ENCODE results near the gene KHK.

Gene KHK

DNA sequence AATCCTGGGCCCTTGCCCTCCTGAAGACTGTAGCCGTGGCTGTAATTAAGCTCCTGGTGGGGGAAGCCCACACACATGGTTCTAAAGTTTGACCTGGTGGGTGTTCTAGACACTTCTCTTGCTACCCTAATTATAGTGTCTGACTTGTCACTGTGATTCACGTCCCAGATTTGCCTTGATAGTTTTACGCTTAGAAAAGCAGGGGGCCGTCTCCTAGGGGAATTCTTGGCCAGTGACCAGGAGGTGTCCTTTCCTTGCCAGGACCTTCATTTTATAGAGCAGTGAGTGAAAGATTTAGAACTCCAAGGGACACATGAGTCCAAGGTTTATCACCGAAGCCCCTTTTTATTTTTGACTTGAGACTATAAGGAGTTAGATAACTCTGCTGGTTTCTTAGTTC, 44.8 kb upstream of the KHK start:
- no peaks in the 10 kb centered on the region for H3K9me2 ChIP-seq (ENCODE audit: low read depth, low read length)
- no peaks in the 10 kb centered on the region for H3F3A ChIP-seq (ENCODE audit: insufficient read depth, low read length)
- H3K27ac ChIP-seq (ENCODE audit: low read depth, low read length, poor library complexity, severe bottlenecking): peak overlapping the region; percentile 45
- H3K4me2 ChIP-seq (ENCODE audit: low read length): no peak overlapping the region
- H3K27me3 ChIP-seq (ENCODE audit: insufficient read depth, low read length): no peaks in the 10 kb centered on the region
- no peak for TF ChIP-seq EZH2 (IDR thresholded peaks at IDR 0.05; ENCODE audit: borderline replicate concordance, low read length)
- TF ChIP-seq, protein P1, sequence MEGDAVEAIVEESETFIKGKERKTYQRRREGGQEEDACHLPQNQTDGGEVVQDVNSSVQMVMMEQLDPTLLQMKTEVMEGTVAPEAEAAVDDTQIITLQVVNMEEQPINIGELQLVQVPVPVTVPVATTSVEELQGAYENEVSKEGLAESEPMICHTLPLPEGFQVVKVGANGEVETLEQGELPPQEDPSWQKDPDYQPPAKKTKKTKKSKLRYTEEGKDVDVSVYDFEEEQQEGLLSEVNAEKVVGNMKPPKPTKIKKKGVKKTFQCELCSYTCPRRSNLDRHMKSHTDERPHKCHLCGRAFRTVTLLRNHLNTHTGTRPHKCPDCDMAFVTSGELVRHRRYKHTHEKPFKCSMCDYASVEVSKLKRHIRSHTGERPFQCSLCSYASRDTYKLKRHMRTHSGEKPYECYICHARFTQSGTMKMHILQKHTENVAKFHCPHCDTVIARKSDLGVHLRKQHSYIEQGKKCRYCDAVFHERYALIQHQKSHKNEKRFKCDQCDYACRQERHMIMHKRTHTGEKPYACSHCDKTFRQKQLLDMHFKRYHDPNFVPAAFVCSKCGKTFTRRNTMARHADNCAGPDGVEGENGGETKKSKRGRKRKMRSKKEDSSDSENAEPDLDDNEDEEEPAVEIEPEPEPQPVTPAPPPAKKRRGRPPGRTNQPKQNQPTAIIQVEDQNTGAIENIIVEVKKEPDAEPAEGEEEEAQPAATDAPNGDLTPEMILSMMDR (IDR thresholded peaks at IDR 0.05; ENCODE audit: low read length): no peak
- no peaks in the 10 kb centered on the region for H3K79me2 ChIP-seq (ENCODE audit: insufficient read depth, low read length)
- H2AFZ ChIP-seq (ENCODE audit: low read length): no peak overlapping the region
- H3K36me3 ChIP-seq (ENCODE audit: insufficient read depth, low read length): peaks cover 60% of the 10 kb centered on the region
- H3K4me3 ChIP-seq (ENCODE audit: low read depth, low read length, poor library complexity, severe bottlenecking): no peak overlapping the region
- no peak overlapping the region for H3K9ac ChIP-seq (ENCODE audit: low read length)
- peaks cover 12% of the 10 kb centered on the region for H3K4me1 ChIP-seq (ENCODE audit: insufficient read depth, low read length, severe bottlenecking)
- H3K9me3 ChIP-seq (ENCODE audit: low read length): no peaks in the 10 kb centered on the region
- no peaks in the 10 kb centered on the region for H4K20me1 ChIP-seq (ENCODE audit: insufficient read depth, low read length)

DNA sequence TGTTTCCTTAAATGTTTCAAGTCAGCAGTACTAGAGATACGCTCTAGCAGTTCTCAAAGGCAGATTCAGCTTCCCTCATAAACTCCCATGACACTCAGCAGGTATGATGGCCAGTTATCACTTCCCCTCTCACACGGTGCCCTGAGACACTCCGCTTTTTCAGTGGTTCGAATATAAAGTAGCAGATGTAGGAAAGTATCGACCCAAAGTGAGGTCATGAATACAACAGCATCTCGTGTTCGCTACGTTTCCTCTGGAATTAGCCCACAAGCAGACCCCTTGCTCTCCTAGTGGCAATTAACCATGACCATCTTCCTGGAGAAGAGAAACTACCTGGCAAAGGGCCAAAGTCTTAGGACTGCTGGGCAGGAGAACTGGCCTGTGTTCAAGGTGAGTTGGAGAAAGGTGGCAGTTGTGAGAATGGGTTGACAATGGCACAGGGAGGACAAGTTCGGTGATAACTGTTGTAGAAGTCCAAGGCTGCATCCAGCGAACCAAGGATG, 44.4 kb upstream of the KHK start:
- Histone ChIP-seq H3K9me3 (ENCODE audit: low read length) (no peaks in the 10 kb centered on the region), H3K27ac (ENCODE audit: low read depth, low read length, poor library complexity, severe bottlenecking) (peak overlapping the region; percentile 45), H4K20me1 (ENCODE audit: insufficient read depth, low read length) (no peaks in the 10 kb centered on the region), H3K4me3 (ENCODE audit: low read depth, low read length, poor library complexity, severe bottlenecking) (no peak overlapping the region), H3F3A (ENCODE audit: insufficient read depth, low read length) (no peaks in the 10 kb centered on the region), H3K27me3 (ENCODE audit: insufficient read depth, low read length) (no peaks in the 10 kb centered on the region), H3K79me2 (ENCODE audit: insufficient read depth, low read length) (no peaks in the 10 kb centered on the region), H3K4me1 (ENCODE audit: insufficient read depth, low read length, severe bottlenecking) (peaks cover 12% of the 10 kb centered on the region), H2AFZ (ENCODE audit: low read length) (no peak overlapping the region), H3K4me2 (ENCODE audit: low read length) (no peak overlapping the region), H3K9ac (ENCODE audit: low read length) (no peak overlapping the region), H3K9me2 (ENCODE audit: low read depth, low read length) (no peaks in the 10 kb centered on the region), H3K36me3 (ENCODE audit: insufficient read depth, low read length) (peaks cover 55% of the 10 kb centered on the region)
- TF ChIP-seq, protein P1 (IDR thresholded peaks at IDR 0.05; ENCODE audit: low read length): no peak
- no peak for TF ChIP-seq EZH2 (IDR thresholded peaks at IDR 0.05; ENCODE audit: borderline replicate concordance, low read length)

DNA sequence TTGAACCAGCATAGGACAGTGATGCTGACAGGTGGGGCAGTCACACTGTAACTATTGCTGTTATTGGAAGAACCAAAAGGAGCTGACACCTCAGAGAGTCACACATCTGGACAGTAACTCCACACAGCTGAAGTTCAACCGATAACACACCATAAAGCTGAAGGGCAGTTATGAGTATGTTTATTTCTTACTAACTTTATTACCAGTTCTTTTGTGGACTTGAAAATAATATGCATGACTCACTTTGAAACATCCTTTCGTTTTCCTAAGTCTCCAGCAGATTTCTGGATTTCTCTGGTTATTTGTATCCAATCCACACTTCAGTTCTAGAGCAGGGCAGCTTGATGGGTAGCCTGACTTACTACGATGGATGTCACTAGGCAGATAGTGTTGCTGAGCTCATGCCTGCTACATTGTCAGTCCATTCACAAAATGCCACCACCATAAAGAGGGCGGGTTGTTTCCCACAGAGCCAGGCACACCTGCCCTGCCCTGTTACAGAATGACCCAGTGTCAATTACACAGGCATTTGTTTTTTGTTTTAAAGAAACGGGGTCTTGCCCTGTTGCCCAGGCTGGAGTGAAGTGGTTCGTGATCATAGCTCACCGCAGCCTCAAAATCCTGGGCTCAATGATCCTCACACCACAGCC, 43.5 kb upstream of the KHK start:
- Histone ChIP-seq H3K4me1 (ENCODE audit: insufficient read depth, low read length, severe bottlenecking) (peaks cover 12% of the 10 kb centered on the region), H3K9me2 (ENCODE audit: low read depth, low read length) (no peaks in the 10 kb centered on the region), H3K9ac (ENCODE audit: low read length) (no peak overlapping the region), H2AFZ (ENCODE audit: low read length) (no peak overlapping the region), H3K4me3 (ENCODE audit: low read depth, low read length, poor library complexity, severe bottlenecking) (no peak overlapping the region), H3K79me2 (ENCODE audit: insufficient read depth, low read length) (no peaks in the 10 kb centered on the region), H3K27me3 (ENCODE audit: insufficient read depth, low read length) (no peaks in the 10 kb centered on the region), H3F3A (ENCODE audit: insufficient read depth, low read length) (no peaks in the 10 kb centered on the region), H4K20me1 (ENCODE audit: insufficient read depth, low read length) (no peaks in the 10 kb centered on the region), H3K9me3 (ENCODE audit: low read length) (no peaks in the 10 kb centered on the region), H3K36me3 (ENCODE audit: insufficient read depth, low read length) (peaks cover 46% of the 10 kb centered on the region), H3K27ac (ENCODE audit: low read depth, low read length, poor library complexity, severe bottlenecking) (no peak overlapping the region), H3K4me2 (ENCODE audit: low read length) (no peak overlapping the region)
- TF ChIP-seq EZH2 (IDR thresholded peaks at IDR 0.05; ENCODE audit: borderline replicate concordance, low read length): no peak
- TF ChIP-seq, protein P1 (IDR thresholded peaks at IDR 0.05; ENCODE audit: low read length): no peak

Data from OCI-LY1 (cell line).